Right atrium auricular region (tissue), 2 donors: Measurements from ENCODE around the gene FBXL15. TPM values are rescaled to one million over a fixed set of nuclear protein-coding genes. Genes with fewer than 3 reads are reported as not detected.

Experiments used
- DNase-seq: peaks from one replicate; pipeline ENCODE4 v3.0.0-alpha.2; 2019; ENCODE audit warnings: low spot score
- H3K27ac ChIP-seq, 2 donors: fragments of 200-600 bp; sonication (generic); 1 replicate in 1 of 2; 2 replicates in 1 of 2; pipeline ENCODE4 v1.5.1; 2016 to 2019
- H3K27me3 ChIP-seq, 2 donors: fragments of 200-600 bp; sonication (generic); one replicate each; pipeline versions ENCODE4 v1.5.1 to v1.6.0; 2017 to 2019
- H3K36me3 ChIP-seq: fragments of 200-600 bp; sonication (generic); one replicate; pipeline ENCODE4 v1.5.1; 2016
- H3K4me1 ChIP-seq, 2 donors: fragments of 200-600 bp; sonication (generic); one replicate each; pipeline versions ENCODE4 v1.5.1 to v1.6.0; 2017 to 2019
- H3K4me3 ChIP-seq, 2 donors: fragments of 200-600 bp; sonication (generic); 1 replicate in 1 of 2; 2 replicates in 1 of 2; pipeline ENCODE4 v1.5.1; 2017 to 2019; ENCODE audit warnings: mild to moderate bottlenecking in 1 of 2, moderate library complexity in 1 of 2
- H3K9me3 ChIP-seq, 2 donors: fragments of 200-600 bp; sonication (generic); one replicate each; pipeline ENCODE4 v1.5.1; 2019
- total RNA-seq, 2 donors: library from RNA; depleted of rRNA; stranded (reverse); fragments of >200 nt; gene quantifications; one replicate each; pipeline ENCODE4 v1.1.0, GENCODE V29; 2016
- TF ChIP-seq, protein P1 (sequence below), 2 donors: fragments of 200-600 bp; sonication (generic); IDR thresholded peaks; one replicate each; pipeline ENCODE4 v1.5.1; 2019; ENCODE audit warnings: antibody characterized with exemption in 2 of 2

FBXL15 gene
- total RNA-seq, 2 donors from 2014 or later, result 16.6 to 21.3 TPM

DNA sequence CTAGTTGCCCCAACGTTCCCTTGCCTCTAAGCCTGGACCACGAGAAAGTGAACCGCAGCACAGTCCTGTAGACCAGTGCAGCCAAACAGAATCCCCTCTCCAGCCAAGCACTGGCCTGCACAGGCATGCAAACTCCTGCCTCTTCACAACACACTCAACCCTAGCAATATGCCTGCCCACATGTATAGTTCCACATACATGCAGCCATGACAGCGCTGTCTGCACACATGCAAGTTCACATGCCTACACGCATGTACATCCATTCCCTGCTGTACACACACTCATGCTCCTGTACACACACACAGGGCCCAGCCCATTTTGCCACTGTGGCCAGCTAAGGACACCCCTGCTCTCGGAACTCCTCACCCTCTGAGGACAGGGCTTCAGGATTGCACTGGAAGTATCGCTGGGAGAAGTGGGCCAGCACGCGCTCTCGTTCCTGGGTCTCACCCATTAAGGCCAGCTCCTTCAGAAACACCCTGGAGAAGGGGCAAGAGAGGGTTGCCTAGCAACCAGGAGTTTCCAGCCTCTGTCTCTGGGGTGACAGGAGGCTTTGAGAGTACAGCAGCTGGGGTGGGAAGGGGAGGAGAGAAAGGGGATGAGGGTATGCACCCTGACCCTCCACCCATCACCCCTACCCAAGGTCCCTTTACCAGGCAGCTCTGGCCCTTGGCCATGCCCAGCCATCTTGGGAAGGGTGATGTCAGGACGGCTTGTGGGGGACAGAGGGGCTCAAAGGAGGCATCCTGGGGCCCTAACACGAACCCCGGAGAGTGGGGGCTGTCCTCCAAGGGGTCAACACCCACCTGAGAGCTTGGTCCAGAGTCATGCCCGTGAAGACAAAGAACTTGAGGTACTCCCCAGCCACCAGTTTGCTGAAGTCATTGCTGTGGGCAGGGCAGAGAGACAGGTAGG lies 9.0 kb upstream of the FBXL15 start:
- H3K27ac ChIP-seq, result no peak overlapping the region
- H3K36me3 ChIP-seq, result no peaks in the 10 kb centered on the region
- TF ChIP-seq, protein P1, sequence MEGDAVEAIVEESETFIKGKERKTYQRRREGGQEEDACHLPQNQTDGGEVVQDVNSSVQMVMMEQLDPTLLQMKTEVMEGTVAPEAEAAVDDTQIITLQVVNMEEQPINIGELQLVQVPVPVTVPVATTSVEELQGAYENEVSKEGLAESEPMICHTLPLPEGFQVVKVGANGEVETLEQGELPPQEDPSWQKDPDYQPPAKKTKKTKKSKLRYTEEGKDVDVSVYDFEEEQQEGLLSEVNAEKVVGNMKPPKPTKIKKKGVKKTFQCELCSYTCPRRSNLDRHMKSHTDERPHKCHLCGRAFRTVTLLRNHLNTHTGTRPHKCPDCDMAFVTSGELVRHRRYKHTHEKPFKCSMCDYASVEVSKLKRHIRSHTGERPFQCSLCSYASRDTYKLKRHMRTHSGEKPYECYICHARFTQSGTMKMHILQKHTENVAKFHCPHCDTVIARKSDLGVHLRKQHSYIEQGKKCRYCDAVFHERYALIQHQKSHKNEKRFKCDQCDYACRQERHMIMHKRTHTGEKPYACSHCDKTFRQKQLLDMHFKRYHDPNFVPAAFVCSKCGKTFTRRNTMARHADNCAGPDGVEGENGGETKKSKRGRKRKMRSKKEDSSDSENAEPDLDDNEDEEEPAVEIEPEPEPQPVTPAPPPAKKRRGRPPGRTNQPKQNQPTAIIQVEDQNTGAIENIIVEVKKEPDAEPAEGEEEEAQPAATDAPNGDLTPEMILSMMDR (IDR thresholded peaks at IDR 0.05), result no peak
- no peak overlapping the region for H3K4me3 ChIP-seq
- no peaks in the 10 kb centered on the region for H3K9me3 ChIP-seq
- H3K27me3 ChIP-seq, result peaks cover 0 to 10% of the 10 kb centered on the region in 2 donors
- DNase-seq, result no peak
- H3K4me1 ChIP-seq, result peaks cover 0 to 11% of the 10 kb centered on the region in 2 donors

DNA sequence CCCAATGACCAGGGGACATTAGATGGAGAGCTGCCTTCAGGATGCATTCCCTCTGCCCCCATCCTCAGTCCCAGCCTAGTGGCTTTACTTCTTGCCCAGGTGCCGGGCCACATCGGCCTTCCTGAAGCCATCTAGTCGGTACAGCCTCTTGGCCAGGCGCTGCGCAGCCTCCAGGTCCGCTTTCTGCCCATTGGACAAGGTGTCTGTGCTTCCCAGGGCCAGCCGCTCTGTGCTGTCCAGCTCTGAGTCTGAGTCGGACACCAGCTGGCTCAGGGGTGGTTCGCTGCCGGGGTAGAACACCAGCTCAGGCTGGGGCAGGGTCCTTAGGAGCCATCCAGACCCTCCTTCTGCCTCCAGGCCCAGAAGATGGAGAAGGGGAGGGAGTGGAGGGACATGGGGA lies 8.3 kb upstream of the FBXL15 start:
- Histone ChIP-seq H3K36me3 (no peaks in the 10 kb centered on the region), H3K27ac (no peak overlapping the region), H3K9me3 (no peaks in the 10 kb centered on the region), H3K4me3 (no peak overlapping the region), H3K4me1 (peaks cover 0 to 11% of the 10 kb centered on the region in 2 donors), H3K27me3 (peaks cover 0 to 10% of the 10 kb centered on the region in 2 donors)
- TF ChIP-seq, protein P1 (IDR thresholded peaks at IDR 0.05), result no peak
- no peak for DNase-seq

DNA sequence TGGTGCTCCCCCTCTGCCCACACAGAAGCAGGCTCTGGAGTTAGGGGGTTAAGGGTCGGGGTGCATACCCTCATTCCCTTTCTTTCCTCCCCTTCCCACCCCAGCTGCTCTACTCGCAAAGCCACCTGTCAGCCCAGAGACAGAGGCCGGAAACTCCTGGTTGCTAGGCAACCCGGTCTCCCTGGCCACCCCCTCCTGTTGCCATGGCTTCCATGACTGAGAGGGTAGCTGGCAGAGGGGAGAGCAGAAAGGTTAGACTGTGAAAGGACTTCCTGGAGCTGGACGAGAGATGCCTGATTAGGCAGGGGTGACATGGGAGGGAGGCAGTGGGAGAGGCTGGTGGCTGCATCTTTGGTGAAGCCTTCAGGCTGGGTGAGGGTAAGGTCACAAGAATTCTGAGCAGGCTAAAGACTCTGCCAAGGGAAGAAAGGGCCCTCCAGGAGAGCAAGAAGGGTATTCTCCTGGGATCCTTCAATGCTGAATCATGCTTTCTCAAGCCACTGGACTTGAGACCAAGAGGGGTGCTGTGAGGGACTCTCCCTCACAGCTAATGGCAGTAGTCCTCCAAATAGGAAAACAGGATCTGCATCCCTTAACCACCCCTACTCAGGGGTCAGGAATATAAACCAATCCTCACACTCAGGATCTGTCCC lies 7.5 kb upstream of the FBXL15 start:
- no peak for DNase-seq
- Histone ChIP-seq H3K27me3 (peaks cover 0 to 10% of the 10 kb centered on the region in 2 donors), H3K27ac (no peak overlapping the region), H3K4me1 (peaks cover 0 to 11% of the 10 kb centered on the region in 2 donors), H3K36me3 (no peaks in the 10 kb centered on the region), H3K9me3 (no peaks in the 10 kb centered on the region), H3K4me3 (no peak overlapping the region)
- TF ChIP-seq, protein P1 (IDR thresholded peaks at IDR 0.05), result no peak

DNA sequence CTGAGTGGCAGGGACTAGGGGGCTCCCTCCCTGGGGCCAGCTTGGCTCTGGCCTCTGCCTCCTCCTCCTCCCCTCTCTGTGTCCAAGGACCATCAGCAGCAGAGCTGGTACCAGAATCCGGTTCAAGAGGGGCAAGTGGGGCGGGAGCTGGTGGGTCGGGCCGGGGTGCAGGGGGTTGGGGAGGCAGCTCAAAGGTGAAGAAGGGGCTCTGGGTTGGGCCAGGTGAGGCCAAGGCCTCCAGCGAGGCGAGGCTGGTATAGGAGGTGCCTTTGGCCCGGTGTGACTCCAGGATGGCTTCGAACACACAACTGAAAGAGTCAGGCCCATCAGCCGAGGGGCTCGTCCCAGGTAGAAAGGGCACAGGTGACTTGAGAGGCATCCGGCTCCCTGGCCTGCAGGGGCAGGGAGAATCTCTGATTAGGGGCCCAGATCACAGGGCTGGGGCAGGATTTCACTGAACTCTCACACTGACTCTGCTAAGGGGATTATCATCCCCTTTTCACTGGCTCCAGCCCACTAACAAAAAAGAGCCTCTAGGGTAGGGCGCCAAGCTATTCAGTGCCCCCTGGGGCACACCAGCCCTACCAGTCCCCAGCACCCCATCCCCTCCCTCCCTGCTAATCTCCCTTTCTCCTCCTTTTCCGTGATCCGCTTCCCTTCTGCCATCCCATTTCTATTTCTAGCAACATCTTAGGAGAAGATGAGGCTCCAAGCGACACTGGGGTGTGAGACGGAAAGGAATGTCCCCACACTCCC lies 6.7 kb upstream of the FBXL15 start:
- TF ChIP-seq, protein P1 (IDR thresholded peaks at IDR 0.05), result no peak
- H3K27me3 ChIP-seq, result peaks cover 0 to 13% of the 10 kb centered on the region in 2 donors
- no peak overlapping the region for H3K27ac ChIP-seq
- H3K9me3 ChIP-seq, result no peaks in the 10 kb centered on the region
- DNase-seq, result no peak
- no peaks in the 10 kb centered on the region for H3K36me3 ChIP-seq
- H3K4me1 ChIP-seq, result peaks cover 0 to 15% of the 10 kb centered on the region in 2 donors
- H3K4me3 ChIP-seq, result no peak overlapping the region

DNA sequence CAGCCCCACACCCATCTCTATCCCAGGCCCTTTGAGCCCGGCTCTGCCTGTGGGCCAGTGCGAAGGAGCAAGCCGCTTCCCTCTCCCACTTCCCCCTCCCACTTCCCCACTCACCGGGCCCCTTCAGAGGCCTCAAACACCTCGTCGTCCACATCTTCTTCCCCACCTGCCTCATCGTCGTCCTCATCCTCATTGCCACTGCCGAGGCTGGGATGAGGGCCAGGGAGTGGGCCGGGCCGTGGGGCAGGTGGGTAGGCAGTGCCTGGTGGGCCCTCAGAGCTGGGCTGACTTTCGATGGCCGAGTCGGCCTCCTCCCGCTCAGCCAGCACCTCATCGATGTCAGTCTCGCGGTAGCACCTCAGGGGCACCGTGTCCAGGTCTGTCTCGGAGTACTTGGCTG lies 5.9 kb upstream of the FBXL15 start:
- Histone ChIP-seq H3K4me1 (peaks cover 0 to 22% of the 10 kb centered on the region in 2 donors), H3K27me3 (peaks cover 0 to 13% of the 10 kb centered on the region in 2 donors), H3K9me3 (no peaks in the 10 kb centered on the region), H3K4me3 (no peak overlapping the region), H3K27ac (no peak overlapping the region), H3K36me3 (no peaks in the 10 kb centered on the region)
- TF ChIP-seq, protein P1 (IDR thresholded peaks at IDR 0.05), result no peak
- no peak for DNase-seq
